ENCODE data around the gene ARSK.
A peak's percentile ranks its signal among the peaks of the same experiment; 100 is the strongest.

The ARSK gene

GRCh38 chr5:95549030-95549429 lies 5.9 kb upstream of the ARSK start:
- in situ Hi-C loops (cut with HindIII; ENCODE audit: low pct_ligation_motif_present, low sequenced_read_pairs), result no loop called here
- no peak for DNase-seq
- Histone ChIP-seq H3K27me3 (replicated peaks) (no peaks in the 10 kb centered on the region), H3K4me3 (ENCODE audit: low read depth, low read length) (no peak overlapping the region), H3K27ac (no peak overlapping the region), H3K36me3 (replicated peaks) (peaks cover 35% of the 10 kb centered on the region)
- TF ChIP-seq, protein P1, sequence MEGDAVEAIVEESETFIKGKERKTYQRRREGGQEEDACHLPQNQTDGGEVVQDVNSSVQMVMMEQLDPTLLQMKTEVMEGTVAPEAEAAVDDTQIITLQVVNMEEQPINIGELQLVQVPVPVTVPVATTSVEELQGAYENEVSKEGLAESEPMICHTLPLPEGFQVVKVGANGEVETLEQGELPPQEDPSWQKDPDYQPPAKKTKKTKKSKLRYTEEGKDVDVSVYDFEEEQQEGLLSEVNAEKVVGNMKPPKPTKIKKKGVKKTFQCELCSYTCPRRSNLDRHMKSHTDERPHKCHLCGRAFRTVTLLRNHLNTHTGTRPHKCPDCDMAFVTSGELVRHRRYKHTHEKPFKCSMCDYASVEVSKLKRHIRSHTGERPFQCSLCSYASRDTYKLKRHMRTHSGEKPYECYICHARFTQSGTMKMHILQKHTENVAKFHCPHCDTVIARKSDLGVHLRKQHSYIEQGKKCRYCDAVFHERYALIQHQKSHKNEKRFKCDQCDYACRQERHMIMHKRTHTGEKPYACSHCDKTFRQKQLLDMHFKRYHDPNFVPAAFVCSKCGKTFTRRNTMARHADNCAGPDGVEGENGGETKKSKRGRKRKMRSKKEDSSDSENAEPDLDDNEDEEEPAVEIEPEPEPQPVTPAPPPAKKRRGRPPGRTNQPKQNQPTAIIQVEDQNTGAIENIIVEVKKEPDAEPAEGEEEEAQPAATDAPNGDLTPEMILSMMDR (IDR thresholded peaks at IDR 0.05; ENCODE audit: low read depth, low read length, missing control alignments), result no peak

DNA sequence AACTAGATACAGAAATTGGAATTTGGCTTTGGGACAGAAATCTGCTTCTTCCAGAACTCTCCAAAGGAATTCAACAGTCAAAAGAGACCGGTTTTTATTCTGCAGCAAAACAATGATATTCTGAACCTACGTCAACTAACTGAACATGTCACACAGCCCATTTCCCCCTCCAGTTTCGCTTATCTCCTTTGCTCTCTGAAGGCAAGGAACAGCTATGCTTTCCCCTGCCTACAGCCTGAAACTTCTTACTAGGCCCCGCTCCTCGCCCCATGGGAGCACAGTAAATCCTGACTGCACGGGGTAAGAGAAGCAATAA lies 612 bp upstream of the ARSK start:
- Histone ChIP-seq H3K27ac (peak overlapping the region; percentile 84), H3K27me3 (replicated peaks) (no peaks in the 10 kb centered on the region), H3K36me3 (replicated peaks) (no peaks in the 10 kb centered on the region), H3K4me3 (ENCODE audit: low read depth, low read length) (peak overlapping the region; percentile 93)
- TF ChIP-seq, protein P1 (IDR thresholded peaks at IDR 0.05; ENCODE audit: low read depth, low read length, missing control alignments), result no peak
- DNase-seq, result no peak
- in situ Hi-C loops (cut with HindIII; ENCODE audit: low pct_ligation_motif_present, low sequenced_read_pairs), result no loop called here

GRCh38 chr5:95555553-95555952 lies 652 bp downstream of the ARSK start:
- Histone ChIP-seq H3K4me3 (ENCODE audit: low read depth, low read length) (peak overlapping the region; percentile 93), H3K27me3 (replicated peaks) (no peaks in the 10 kb centered on the region), H3K36me3 (replicated peaks) (no peaks in the 10 kb centered on the region), H3K27ac (peak overlapping the region; percentile 84)
- in situ Hi-C loops (cut with HindIII; ENCODE audit: low pct_ligation_motif_present, low sequenced_read_pairs), result no loop called here
- TF ChIP-seq, protein P1 (IDR thresholded peaks at IDR 0.05; ENCODE audit: low read depth, low read length, missing control alignments), result no peak
- DNase-seq, result no peak

- in situ Hi-C loops (cut with HindIII; ENCODE audit: low pct_ligation_motif_present, low sequenced_read_pairs), result no loop called here
- Histone ChIP-seq H3K27ac (peak overlapping the region; percentile 24), H3K4me3 (ENCODE audit: low read depth, low read length) (no peak overlapping the region), H3K36me3 (replicated peaks) (no peaks in the 10 kb centered on the region), H3K27me3 (replicated peaks) (no peaks in the 10 kb centered on the region)
- TF ChIP-seq, protein P1 (IDR thresholded peaks at IDR 0.05; ENCODE audit: low read depth, low read length, missing control alignments), result no peak
- no peak for DNase-seq
Measured at GRCh38 chr5:95557841-95558240, 2.9 kb downstream of the ARSK start.

GRCh38 chr5:95562282-95562681 lies 7.4 kb downstream of the ARSK start:
- no peaks in the 10 kb centered on the region for H3K27me3 ChIP-seq (replicated peaks)

DNA sequence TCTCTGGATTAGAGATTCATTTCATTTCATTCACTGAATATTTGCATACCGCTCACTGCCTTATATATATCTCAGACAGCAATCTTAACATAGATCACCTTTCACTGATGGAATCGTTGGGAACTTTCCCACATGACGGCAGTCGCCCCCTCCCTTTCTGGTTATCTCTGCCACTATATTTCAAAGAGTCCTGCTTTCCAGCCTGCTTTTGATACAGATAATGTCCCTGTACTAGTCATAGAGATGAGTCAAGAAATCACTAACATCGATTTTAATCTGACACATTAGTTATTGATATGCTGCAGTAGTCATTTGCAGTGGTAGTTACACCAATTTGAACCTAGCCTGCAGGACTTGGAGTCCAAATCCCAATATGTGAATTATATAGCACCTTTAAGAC lies 8.5 kb downstream of the ARSK start:
- peaks cover 5% of the 10 kb centered on the region for H3K36me3 ChIP-seq (replicated peaks)
- no peak for DNase-seq
- no peak overlapping the region for H3K4me3 ChIP-seq (ENCODE audit: low read depth, low read length)
- in situ Hi-C loops (cut with HindIII; ENCODE audit: low pct_ligation_motif_present, low sequenced_read_pairs), result no loop called here
- no peak overlapping the region for H3K27ac ChIP-seq
- no peaks in the 10 kb centered on the region for H3K27me3 ChIP-seq (replicated peaks)
- TF ChIP-seq, protein P1 (IDR thresholded peaks at IDR 0.05; ENCODE audit: low read depth, low read length, missing control alignments), result no peak

More at GRCh38 chr5:95562282-95562681, 7.4 kb downstream of the ARSK start:
- no peak for DNase-seq
- no peak overlapping the region for H3K27ac ChIP-seq
- no peak overlapping the region for H3K4me3 ChIP-seq (ENCODE audit: low read depth, low read length)
- H3K36me3 ChIP-seq (replicated peaks), result peaks cover 5% of the 10 kb centered on the region
- TF ChIP-seq, protein P1 (IDR thresholded peaks at IDR 0.05; ENCODE audit: low read depth, low read length, missing control alignments), result no peak
- in situ Hi-C loops (cut with HindIII; ENCODE audit: low pct_ligation_motif_present, low sequenced_read_pairs), result no loop called here

All from brain microvascular endothelial cell (primary cell).